GM19372 (cell line): ENCODE results near the gene ECHS1.

ENCODE experiments used
- ATAC-seq: cut with Tn5 transposase; IDR thresholded peaks from one replicate; pipeline ENCODE4 v1.9.1; 2021; ENCODE audit warnings: mild to moderate bottlenecking, low read depth, moderate library complexity; ENCODE audit not compliant: unreplicated experiment

The ECHS1 gene

DNA sequence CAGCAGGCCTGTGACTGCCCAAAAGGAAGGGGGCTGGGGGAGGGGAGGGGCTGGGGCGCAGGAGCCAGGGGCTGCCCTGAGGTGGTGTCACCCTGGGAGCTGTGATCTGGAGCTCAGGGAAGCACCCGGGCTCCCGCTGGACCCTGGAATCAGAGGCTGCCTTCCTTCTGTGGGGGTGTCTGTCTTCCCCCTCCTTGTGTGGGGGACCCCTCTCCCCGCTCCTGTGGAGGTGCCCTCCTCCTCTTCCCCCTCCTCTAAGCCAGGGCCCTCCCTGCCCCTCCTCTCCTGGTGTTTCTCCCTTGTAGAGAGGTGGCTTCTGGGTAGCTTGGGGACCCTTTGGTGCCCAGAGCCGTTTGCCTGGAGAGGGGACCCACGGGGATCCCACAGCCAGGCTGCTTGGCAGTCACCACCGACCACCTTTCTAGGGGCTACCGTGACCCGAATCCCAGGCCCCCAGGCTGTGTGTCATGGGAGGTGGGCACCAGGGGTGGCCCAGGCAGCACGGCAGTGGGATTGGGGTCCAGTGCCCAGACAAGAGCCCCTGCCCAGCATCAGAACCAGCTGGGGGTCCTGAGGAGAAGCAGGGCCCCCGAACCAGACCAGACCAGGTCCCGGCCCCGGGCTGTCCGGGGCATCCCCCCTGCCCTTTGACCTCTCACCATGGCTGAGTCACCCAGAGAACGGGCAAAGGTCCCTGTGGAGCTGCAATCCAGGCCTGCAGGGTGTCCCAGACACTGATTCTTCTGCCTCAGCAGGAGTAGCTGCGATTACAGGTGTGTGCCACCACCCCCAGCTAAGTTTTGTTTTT is 25.2 kb downstream of the ECHS1 start:
- no peak for ATAC-seq

- ATAC-seq = no peak
These were observed 26.7 kb downstream of the ECHS1 start for GRCh38 chr10:133346413-133346812.

DNA sequence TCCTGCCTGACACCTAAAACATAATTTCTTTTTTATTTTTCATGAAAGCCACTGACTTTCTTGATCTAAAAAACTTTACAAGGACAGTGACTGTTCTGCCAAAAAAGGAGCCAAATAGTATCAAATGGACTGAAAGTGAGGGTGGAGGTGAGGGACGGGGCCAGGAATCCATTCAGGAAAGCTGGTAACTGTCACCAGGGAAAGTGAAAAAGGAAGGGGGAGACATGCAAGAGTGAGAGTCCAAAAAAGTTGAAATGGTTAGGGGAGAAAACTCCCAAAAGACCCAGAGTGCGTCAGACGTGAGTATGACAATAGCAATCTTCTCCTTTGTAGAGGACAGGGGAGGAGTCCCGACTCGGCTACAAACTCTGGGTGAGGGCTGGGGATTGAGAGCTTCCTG is 28.9 kb downstream of the ECHS1 start:
- ATAC-seq = no peak

- ATAC-seq = no peak
These were observed 29.6 kb downstream of the ECHS1 start for GRCh38 chr10:133343558-133343957.

DNA sequence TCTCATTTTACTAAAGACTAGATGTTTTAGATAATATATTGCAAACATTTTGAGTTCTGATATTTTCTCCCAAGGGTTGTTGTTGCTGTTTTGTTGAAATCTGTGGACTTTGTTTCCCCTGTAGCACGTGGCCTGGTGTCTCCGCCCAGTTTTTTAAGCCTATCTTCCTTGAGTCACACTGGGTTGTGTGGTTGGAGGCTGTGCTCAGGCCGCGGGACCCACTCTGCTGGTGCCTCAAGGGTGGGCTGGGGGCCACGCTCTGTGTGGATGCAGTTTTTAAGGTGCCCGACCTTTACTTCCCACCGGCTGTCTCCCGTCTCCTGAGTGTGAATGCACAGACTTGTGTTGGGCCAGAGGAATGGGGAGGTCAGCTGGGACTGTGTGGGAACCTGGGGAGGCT is 30.2 kb downstream of the ECHS1 start:
- no peak for ATAC-seq

- no peak for ATAC-seq
These were observed 31.2 kb downstream of the ECHS1 start for GRCh38 chr10:133341983-133342382.

DNA sequence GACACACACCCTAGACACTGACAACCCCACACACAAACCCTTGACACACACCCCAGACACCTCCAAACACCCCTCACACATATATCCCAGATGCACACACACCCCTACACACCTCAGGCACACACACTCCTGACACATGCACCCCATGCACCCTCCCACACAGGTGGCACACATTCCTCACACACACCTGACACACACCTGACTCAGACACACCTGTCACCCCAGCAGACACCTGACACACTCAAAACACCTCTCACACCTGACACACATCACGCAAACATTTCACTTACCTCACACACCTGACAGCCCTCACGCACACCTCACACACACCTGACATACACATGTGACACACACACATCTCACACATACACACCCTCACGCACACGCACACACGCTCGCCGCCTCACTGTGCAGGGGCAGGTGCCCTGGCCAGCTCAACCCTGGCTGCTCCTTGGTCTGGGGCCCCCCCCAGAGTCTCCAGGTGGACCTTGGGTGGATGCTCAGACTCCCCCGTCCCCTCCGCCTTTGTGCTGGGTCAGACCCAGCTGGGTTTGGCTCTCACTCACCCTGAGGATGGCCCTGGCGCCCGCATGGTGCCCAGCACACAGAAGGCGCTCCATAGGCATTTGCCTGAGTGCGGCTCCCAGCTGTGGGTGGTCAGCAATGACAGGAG is 33.3 kb downstream of the ECHS1 start:
- ATAC-seq = no peak

DNA sequence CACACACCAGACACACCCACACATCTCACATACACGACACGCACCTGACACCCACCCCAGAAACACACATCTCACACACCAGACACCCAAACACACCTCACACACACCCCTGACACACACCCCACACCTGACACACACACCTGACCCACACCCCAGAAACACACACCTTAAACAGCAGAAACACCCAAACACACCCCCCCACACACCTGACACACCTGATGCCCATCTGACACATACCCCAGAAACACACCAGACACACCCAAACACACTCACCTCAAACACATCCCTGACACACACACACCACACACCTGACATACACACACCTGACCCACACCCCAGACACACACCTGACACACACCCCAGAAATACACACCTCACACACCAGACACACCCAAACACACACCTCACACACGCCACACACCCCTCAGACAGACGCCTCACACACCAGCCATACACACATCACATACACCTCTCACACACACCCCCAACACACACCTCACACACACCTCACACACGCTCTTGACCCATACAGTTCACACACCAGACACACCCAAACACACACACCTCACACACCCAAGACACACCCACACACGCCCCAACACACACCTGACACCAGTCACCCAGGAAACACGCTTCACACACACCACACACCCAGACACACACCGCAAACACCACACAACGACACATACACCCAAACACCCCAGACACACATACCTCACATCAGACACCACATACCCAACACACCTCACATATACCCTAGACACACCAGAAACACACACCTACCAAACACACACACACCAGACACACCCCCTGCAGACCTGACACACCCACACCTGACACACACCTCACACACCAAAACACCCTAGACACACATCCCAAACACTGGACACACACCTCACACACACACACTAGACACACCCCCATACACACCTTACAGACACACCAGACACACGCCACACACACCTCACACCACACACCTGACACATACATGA is 34.8 kb downstream of the ECHS1 start:
- no peak for ATAC-seq

DNA sequence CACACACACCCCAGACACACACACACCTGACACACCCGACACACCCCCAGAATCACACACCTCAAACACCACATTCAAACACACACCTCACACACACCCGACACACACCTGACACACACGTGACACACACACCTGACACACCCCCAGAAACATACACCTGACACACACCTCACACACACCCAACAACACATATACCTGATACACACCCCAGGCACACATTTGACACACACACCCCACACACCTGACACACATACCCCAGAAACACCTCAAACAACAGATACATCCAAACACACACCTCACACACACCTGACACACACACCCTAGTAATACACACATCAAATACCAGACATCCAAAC is 35.8 kb downstream of the ECHS1 start:
- no peak for ATAC-seq

GRCh38 chr10:133336577-133337369 is 36.4 kb downstream of the ECHS1 start, which contains the start of gene CALY:
Gene CALY (minus strand): TSS chr10:133336896. CDS start chr10:133328989, 7,907 bp downstream.
- ATAC-seq = no peak

- no peak for ATAC-seq
These were observed 37.0 kb downstream of the ECHS1 start for GRCh38 chr10:133336118-133336576.

GRCh38 chr10:133335246-133336117 is 37.7 kb downstream of the ECHS1 start:
- no peak for ATAC-seq

DNA sequence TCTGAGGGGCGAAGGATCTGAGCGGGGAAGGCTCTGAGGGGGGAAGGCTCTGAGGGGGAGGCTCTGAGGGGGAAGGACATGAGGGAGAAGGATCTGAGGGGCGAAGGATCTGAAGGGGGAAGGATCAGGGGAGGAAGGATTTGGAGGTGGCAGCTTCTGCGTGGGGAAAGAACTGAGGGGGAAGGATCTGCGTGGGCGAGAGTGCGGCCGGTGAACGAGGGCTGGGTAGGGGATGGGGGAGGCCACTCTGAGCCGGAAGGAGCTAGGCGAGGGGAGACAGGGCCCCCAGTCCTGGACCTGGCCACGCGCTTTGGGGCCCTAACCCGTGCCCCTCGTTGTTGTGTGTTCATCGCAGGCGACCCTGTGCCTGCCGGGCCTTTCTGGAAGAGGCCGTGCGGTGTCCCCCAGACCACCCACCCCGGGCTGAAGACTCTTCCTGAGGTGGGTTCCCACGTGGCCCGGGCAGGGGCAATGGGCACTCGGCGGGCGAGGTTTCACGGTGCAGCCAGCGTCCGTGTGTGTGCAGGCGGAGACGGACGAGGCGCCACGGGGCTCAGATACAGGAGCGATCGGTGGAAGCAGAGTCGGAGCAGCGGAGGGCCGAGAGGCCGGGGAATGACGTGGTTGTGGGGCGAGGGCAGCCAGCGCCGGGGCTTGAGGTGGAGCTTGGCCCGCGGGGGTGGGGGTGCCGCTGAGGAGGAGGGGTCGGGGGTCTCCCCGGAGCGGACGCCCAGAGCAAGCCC is 38.5 kb downstream of the ECHS1 start:
- no peak for ATAC-seq

- ATAC-seq = no peak
These were observed 40.0 kb downstream of the ECHS1 start for GRCh38 chr10:133332936-133333699.

GRCh38 chr10:133329491-133330202 is 43.5 kb downstream of the ECHS1 start:
- peak; percentile 88 for ATAC-seq

GRCh38 chr10:133328358-133329343 is 44.5 kb downstream of the ECHS1 start:
- no peak for ATAC-seq
